HCT116 (cell line): ENCODE data around the gene NPAS4. TPM values are rescaled to one million over a fixed set of nuclear protein-coding genes. Genes with fewer than 3 reads are reported as not detected.

Source experiments
- ATAC-seq: fragments of 200-7000 bp; cut with Tn5 transposase; 2 replicates; pipeline ENCODE4 v1.9.1; 2020; ENCODE audit warnings: mild to moderate bottlenecking, moderate library complexity
- BruUV-seq: library from RNA; stranded (reverse); fragments of 400-500 nt; replicated peaks from 2 replicates; lab custom pipeline; 2021; lab: Mats Ljungman, UMichigan
- CTCF ChIA-PET: fragments of 300-600 bp; sonication (Branson Sonifier 250); formaldehyde crosslinking; loops from one replicate; lab custom pipeline; 2021; ENCODE audit warnings: antibody characterized with exemption; lab: Charles Lee
- POLR2A ChIA-PET: fragments of 300-600, 350-600 bp; sonication (Branson Sonifier 250); formaldehyde crosslinking; loops from one replicate; lab custom pipeline; 2021; ENCODE audit warnings: antibody characterized with exemption; lab: Charles Lee
- RAD21 ChIA-PET, 2 experiments: fragments of 300-600 bp; sonication (Branson Sonifier 250); formaldehyde crosslinking; loops; one replicate each; lab custom pipeline; 2023; ENCODE audit warnings: low total read pairs in 2 of 2; ENCODE audit not compliant: uncharacterized antibody in 2 of 2, unreplicated experiment in 2 of 2, low non-redundant PET in 1 of 2; lab: Charles Lee
- DNase-seq: peaks from one replicate; pipeline ENCODE4 v3.0.0-alpha.2; 2010; ENCODE audit warnings: low read depth, low spot score
- H2AFZ ChIP-seq: fragments of 200-600 bp; shearing (Covaris generic), sonication (generic); 2 replicates; pipeline ENCODE4 v1.6.1; 2017; ENCODE audit warnings: low read depth, mixed run types, mixed read lengths, antibody characterized with exemption, low read length; ENCODE audit not compliant: poor library complexity, severe bottlenecking
- H3K27ac ChIP-seq: 2 replicates; pipeline ENCODE4 v1.5.1; 2012; ENCODE audit warnings: low read depth, low read length
- H3K27me3 ChIP-seq: fragments of 200-600 bp; sonication (generic); 2 replicates; pipeline ENCODE4 v1.6.1; 2016; ENCODE audit warnings: mixed run types, low read length, mixed read lengths; ENCODE audit not compliant: insufficient read depth
- H3K36me3 ChIP-seq, 2 experiments: fragments of 200-500 bp in 1 of 2; fragments of 200-600 bp in 1 of 2; sonication (Bioruptor generic) in 1 of 2; sonication (generic) in 1 of 2; 2 replicates each; pipeline versions ENCODE4 v1.5.1 to v1.6.1; 2014 to 2016; ENCODE audit warnings: low read length in 2 of 2, inconsistent platforms in 1 of 2, mixed read lengths in 1 of 2, mixed run types in 1 of 2; ENCODE audit not compliant: insufficient read depth in 2 of 2, control insufficient read depth in 1 of 2
- H3K4me1 ChIP-seq, 2 experiments: fragments of 200-600 bp in 1 of 2; sonication (generic) in 1 of 2; 2 replicates each; pipeline versions ENCODE4 v1.5.1 to v1.6.1; 2012 to 2017; ENCODE audit warnings: low read length in 2 of 2, inconsistent platforms in 1 of 2, mild to moderate bottlenecking in 1 of 2, mixed read lengths in 1 of 2, mixed run types in 1 of 2, moderate library complexity in 1 of 2; ENCODE audit not compliant: insufficient read depth in 2 of 2, control insufficient read depth in 1 of 2
- H3K4me2 ChIP-seq: fragments of 200-600 bp; sonication (generic); 2 replicates; pipeline ENCODE4 v1.6.1; 2017; ENCODE audit warnings: mixed run types, low read length, mixed read lengths
- H3K4me3 ChIP-seq, 2 experiments: fragments of 200-600 bp in 1 of 2; sonication (generic) in 1 of 2; replicated peaks in 1 of 2; 2 replicates each; pipeline ENCODE4 v1.5.1; 2011 to 2016; ENCODE audit warnings: low read length in 2 of 2, control low read depth in 1 of 2, low read depth in 1 of 2, mild to moderate bottlenecking in 1 of 2, mixed read lengths in 1 of 2, mixed run types in 1 of 2
- H3K79me2 ChIP-seq: fragments of 200-600 bp; sonication (generic); 2 replicates; pipeline ENCODE4 v1.6.1; 2017; ENCODE audit warnings: mild to moderate bottlenecking, mixed run types, low read length, moderate library complexity, mixed read lengths; ENCODE audit not compliant: insufficient read depth
- H3K9ac ChIP-seq: fragments of 200-600 bp; sonication (generic); 2 replicates; pipeline ENCODE4 v1.6.1; 2016; ENCODE audit warnings: low read length, mixed read lengths
- H3K9me2 ChIP-seq: fragments of 200-600 bp; sonication (generic), shearing (Covaris generic); 2 replicates; pipeline ENCODE4 v1.6.1; 2017; ENCODE audit warnings: mixed run types, mild to moderate bottlenecking, moderate library complexity; ENCODE audit not compliant: insufficient read depth
- H3K9me3 ChIP-seq, 2 experiments: fragments of 200-500 bp in 1 of 2; fragments of 200-600 bp in 1 of 2; sonication (Bioruptor generic) in 1 of 2; sonication (generic) in 1 of 2; 2 replicates each; pipeline ENCODE4 v1.6.1; 2014 to 2017; ENCODE audit warnings: low read length in 2 of 2, mixed read lengths in 2 of 2, inconsistent platforms in 1 of 2, low read depth in 1 of 2, mild to moderate bottlenecking in 1 of 2, mixed run types in 1 of 2, moderate library complexity in 1 of 2; ENCODE audit not compliant: control insufficient read depth in 1 of 2, insufficient read depth in 1 of 2
- H4K20me1 ChIP-seq: fragments of 200-600 bp; sonication (generic), shearing (Covaris generic); 2 replicates; pipeline ENCODE4 v1.6.1; 2017; ENCODE audit warnings: mixed run types, mild to moderate bottlenecking, moderate library complexity; ENCODE audit not compliant: insufficient read depth
- CBX3 ChIP-seq: IDR thresholded peaks from 2 replicates; pipeline ENCODE4 v1.6.1; 2012; ENCODE audit warnings: low read depth
- EGR1 ChIP-seq: IDR thresholded peaks from 2 replicates; pipeline ENCODE4 v1.6.1; 2012; ENCODE audit warnings: low read depth
- JUND ChIP-seq: IDR thresholded peaks from 2 replicates; pipeline ENCODE4 v1.6.1; 2012
- POLR2A ChIP-seq: IDR thresholded peaks from 2 replicates; pipeline ENCODE4 v1.7.0; 2011; ENCODE audit warnings: borderline replicate concordance; ENCODE audit not compliant: insufficient read depth, insufficient read length; ENCODE audit errors: extremely low read depth
- POLR2AphosphoS5 ChIP-seq: IDR thresholded peaks from 2 replicates; pipeline ENCODE4 v1.6.1; 2011; ENCODE audit warnings: mild to moderate bottlenecking, low read depth, low read length, moderate library complexity
- SIN3A ChIP-seq: IDR thresholded peaks from 2 replicates; pipeline ENCODE4 v1.6.1; 2012; ENCODE audit warnings: low read depth
- ZFX ChIP-seq: fragments of 450-650 bp; IDR thresholded peaks from 2 replicates; pipeline ENCODE4 v1.6.1; 2017
- intact Hi-C: fragments of 100-400 bp; cut with micrococcal nuclease; formaldehyde crosslinking; loops from 2 replicates; pipeline ENCODE4 v1.10.0; 2022
- total RNA-seq: library from RNA; stranded (reverse); gene quantifications from one replicate; pipeline ENCODE4 v1.2.1, GENCODE V29; 2021; ENCODE audit not compliant: unreplicated experiment
- TF ChIP-seq, protein P1 (sequence below): IDR thresholded peaks from 2 replicates; pipeline ENCODE4 v1.6.1; 2012
- TF ChIP-seq, protein P2 (sequence below), 3 experiments: fragments of 200-600 bp in 1 of 3; sonication (generic) in 1 of 3; IDR thresholded peaks in 2 of 3; conservative IDR thresholded peaks in 1 of 3; 2 replicates each; pipeline ENCODE4 v1.5.1; 2012 to 2017; ENCODE audit warnings: low read depth in 2 of 3, low read length in 2 of 3, antibody characterized with exemption in 1 of 3, borderline replicate concordance in 1 of 3, control low read depth in 1 of 3, mild to moderate bottlenecking in 1 of 3, mixed read lengths in 1 of 3, mixed run types in 1 of 3, moderate library complexity in 1 of 3; ENCODE audit not compliant: insufficient read depth in 1 of 3

Gene NPAS4
- total RNA-seq, 1 experiment from 2014 or later, result not detected

DNA sequence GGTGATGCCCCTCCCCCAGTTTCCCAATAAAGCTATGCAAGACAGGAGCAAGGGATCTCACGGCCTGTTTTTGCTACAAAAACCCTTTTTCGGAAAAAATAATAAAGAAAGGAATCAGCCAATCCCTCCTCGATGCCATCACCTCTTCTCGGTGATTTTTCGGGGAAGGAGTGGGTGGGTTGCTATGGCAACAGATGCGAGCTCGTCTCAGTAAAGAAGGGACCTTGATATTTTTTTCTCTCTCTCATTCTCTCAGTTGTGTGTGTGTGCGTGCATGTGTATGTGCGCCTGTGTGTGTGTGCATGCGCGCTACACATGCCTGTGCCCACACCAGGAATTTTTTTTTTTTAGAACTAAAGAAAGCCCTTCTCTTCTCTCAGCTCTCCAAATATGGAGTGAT is 3.8 kb upstream of the NPAS4 start:
- BruUV-seq, result no TSS peak

More for the DNA sequence above, 3.8 kb upstream of the NPAS4 start:
- DNase-seq (no peak), ATAC-seq (no peak)
- ChIA-PET POLR2A (no interaction called here), RAD21 (no interaction called here), CTCF (interaction anchor here (1.2 to 1.9 kb wide), 2 partner anchors 261 to 279 kb away, joined by 3 to 15 read pairs; partner anchors contain the start of gene RBM4B)
- no peaks in the 10 kb centered on the region for H3K36me3 ChIP-seq
- no peak overlapping the region for H3K27ac ChIP-seq
- TF ChIP-seq POLR2A (no peak), SIN3A (no peak), EGR1 (0 out of 2 replicates have a peak, but pooled peaks have one; percentile 24), JUND (no peak), ZFX (no peak), POLR2AphosphoS5 (no peak), CBX3 (no peak)
- TF ChIP-seq, protein P1, sequence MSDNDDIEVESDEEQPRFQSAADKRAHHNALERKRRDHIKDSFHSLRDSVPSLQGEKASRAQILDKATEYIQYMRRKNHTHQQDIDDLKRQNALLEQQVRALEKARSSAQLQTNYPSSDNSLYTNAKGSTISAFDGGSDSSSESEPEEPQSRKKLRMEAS, result no peak
- TF ChIP-seq, protein P2, sequence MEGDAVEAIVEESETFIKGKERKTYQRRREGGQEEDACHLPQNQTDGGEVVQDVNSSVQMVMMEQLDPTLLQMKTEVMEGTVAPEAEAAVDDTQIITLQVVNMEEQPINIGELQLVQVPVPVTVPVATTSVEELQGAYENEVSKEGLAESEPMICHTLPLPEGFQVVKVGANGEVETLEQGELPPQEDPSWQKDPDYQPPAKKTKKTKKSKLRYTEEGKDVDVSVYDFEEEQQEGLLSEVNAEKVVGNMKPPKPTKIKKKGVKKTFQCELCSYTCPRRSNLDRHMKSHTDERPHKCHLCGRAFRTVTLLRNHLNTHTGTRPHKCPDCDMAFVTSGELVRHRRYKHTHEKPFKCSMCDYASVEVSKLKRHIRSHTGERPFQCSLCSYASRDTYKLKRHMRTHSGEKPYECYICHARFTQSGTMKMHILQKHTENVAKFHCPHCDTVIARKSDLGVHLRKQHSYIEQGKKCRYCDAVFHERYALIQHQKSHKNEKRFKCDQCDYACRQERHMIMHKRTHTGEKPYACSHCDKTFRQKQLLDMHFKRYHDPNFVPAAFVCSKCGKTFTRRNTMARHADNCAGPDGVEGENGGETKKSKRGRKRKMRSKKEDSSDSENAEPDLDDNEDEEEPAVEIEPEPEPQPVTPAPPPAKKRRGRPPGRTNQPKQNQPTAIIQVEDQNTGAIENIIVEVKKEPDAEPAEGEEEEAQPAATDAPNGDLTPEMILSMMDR (IDR thresholded peaks at IDR 0.05 in 2 of 3, conservative IDR thresholded peaks at IDR 0.05 in 1 of 3; ENCODE audit: borderline replicate concordance in 1 of 3, insufficient read depth in 1 of 3, low read depth in 2 of 3, low read length in 2 of 3), result no peak
- H3K9me2 ChIP-seq, result no peaks in the 10 kb centered on the region
- no peaks in the 10 kb centered on the region for H4K20me1 ChIP-seq
- H3K79me2 ChIP-seq, result no peaks in the 10 kb centered on the region
- no peak overlapping the region for H3K9ac ChIP-seq
- H3K27me3 ChIP-seq, result peaks cover 38% of the 10 kb centered on the region
- no peak overlapping the region for H3K4me3 ChIP-seq
- intact Hi-C loops, result no loop called here
- no peak overlapping the region for H2AFZ ChIP-seq
- no peaks in the 10 kb centered on the region for H3K9me3 ChIP-seq
- no peak overlapping the region for H3K4me2 ChIP-seq
- peaks cover 12 to 17% of the 10 kb centered on the region in 2 experiments for H3K4me1 ChIP-seq
